Gastrocnemius medialis (tissue), 4 donors: ENCODE data around the gene GNB5. TPM values are rescaled to one million over a fixed set of nuclear protein-coding genes. Genes with fewer than 3 reads are reported as not detected.

ENCODE experiments used
- ATAC-seq, 2 donors: fragments of 150-250 bp; one replicate each; pipeline ENCODE4 v1.9.1; 2016
- DNase-seq, 2 donors: peaks; one replicate each; pipeline ENCODE4 v3.0.0-alpha.2; 2019
- H3K27ac ChIP-seq, 4 donors: fragments of 200-600 bp; sonication (generic); 1 replicate in 1 of 4; 2 replicates in 3 of 4; pipeline ENCODE4 v1.5.1; 2016 to 2018; ENCODE audit warnings: mild to moderate bottlenecking in 2 of 4, moderate library complexity in 1 of 4
- H3K27me3 ChIP-seq, 3 donors: fragments of 200-600 bp; sonication (generic) in 2 of 3; 1 replicate in 1 of 3; 2 replicates in 2 of 3; pipeline versions ENCODE4 v1.5.1 to v1.6.0; 2016 to 2019; ENCODE audit warnings: mild to moderate bottlenecking in 1 of 3, moderate library complexity in 1 of 3
- H3K36me3 ChIP-seq, 2 donors: fragments of 200-600 bp; sonication (generic) in 1 of 2; one replicate each; pipeline ENCODE4 v1.5.1; 2017 to 2018
- H3K4me1 ChIP-seq, 2 donors: fragments of 200-600 bp; sonication (generic) in 1 of 2; one replicate each; pipeline ENCODE4 v1.5.1; 2016 to 2017; ENCODE audit warnings: mild to moderate bottlenecking in 2 of 2
- H3K4me3 ChIP-seq, 4 donors: fragments of 200-600 bp; sonication (generic) in 3 of 4; 1 replicate in 1 of 4; 2 replicates in 3 of 4; pipeline ENCODE4 v1.5.1; 2016 to 2019; ENCODE audit warnings: mild to moderate bottlenecking in 2 of 4
- H3K9me3 ChIP-seq, 3 donors: fragments of 200-600 bp; sonication (generic) in 2 of 3; 1 replicate in 1 of 3; 2 replicates in 2 of 3; pipeline ENCODE4 v1.5.1; 2016 to 2019
- POLR2A ChIP-seq, 2 donors: fragments of 450-650 bp; IDR thresholded peaks; one replicate each; pipeline ENCODE4 v1.6.1; 2017; ENCODE audit warnings: antibody characterized with exemption in 2 of 2, mild to moderate bottlenecking in 2 of 2, moderate library complexity in 2 of 2
- in situ Hi-C, 4 donors: fragments of 200-750 bp; cut with MboI; loops; one replicate each; pipeline versions ENCODE4 v1.15.0 to v1.8.0; 2017; ENCODE audit warnings: low sequenced_read_pairs in 4 of 4
- intact Hi-C: fragments of 100-400 bp; cut with DNase I; formaldehyde crosslinking; loops from one replicate; pipeline ENCODE4 v1.15.1; 2023; ENCODE audit warnings: low total_unique reads
- total RNA-seq, 4 donors: library from RNA; depleted of rRNA; stranded (reverse); fragments of >200 nt; gene quantifications; one replicate each; pipeline versions ENCODE4 v1.1.0 to v1.2.3, GENCODE V29; 2016
- TF ChIP-seq, protein P1 (sequence below), 5 experiments: fragments of 450-650 bp in 3 of 5; fragments of 200-600 bp in 2 of 5; sonication (generic) in 2 of 5; IDR thresholded peaks in 4 of 5; conservative IDR thresholded peaks in 1 of 5; 1 replicate in 4 of 5; 2 replicates in 1 of 5; pipeline ENCODE4 v1.5.1; 2016 to 2019; ENCODE audit warnings: antibody characterized with exemption in 5 of 5, mild to moderate bottlenecking in 3 of 5, moderate library complexity in 3 of 5

The GNB5 gene
- total RNA-seq, 4 donors from 2014 or later = 2.9 to 4.6 (median 3.6) TPM

DNA sequence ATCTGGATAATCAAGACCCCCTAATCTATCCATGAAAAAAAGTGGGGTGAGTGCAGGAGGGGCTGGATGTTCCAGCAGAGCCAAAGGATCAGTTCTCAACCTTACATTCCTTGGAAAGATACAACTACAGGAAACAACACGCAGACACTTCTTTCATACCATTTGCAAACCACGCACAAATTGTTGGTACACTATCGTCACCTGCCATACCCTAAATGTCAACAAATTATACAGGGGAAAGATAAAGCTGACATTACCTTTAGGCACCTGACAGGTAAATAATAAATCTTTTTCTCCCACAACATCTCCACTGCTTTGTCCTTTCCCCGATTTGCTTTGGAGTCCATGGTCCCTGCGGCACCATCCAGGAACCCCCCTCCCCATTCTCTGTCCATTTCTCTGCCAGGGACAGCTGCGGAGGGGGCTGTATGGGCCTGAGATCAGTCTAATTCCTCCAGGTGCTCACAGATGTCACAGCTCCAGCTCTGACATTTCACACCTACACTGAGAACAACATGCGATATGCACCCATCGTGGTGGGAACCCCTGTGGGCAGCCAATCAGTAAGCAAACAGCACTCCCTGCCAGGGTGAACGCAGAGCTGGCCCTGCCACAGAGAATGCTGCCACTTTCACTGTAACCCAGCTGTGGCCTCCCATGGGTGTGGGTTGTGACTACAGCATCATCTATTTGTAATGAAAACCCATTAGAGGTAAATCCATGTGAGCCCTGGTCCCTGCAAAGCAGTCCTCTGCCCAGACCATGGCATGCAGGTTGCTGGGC, 41.0 kb downstream of the GNB5 start:
- in situ Hi-C loops (no loop called here), intact Hi-C loops (no loop called here)
- no peaks in the 10 kb centered on the region for H3K36me3 ChIP-seq
- H3K27me3 ChIP-seq = no peaks in the 10 kb centered on the region
- DNase-seq (no peak), ATAC-seq (no peak)
- TF ChIP-seq, protein P1, sequence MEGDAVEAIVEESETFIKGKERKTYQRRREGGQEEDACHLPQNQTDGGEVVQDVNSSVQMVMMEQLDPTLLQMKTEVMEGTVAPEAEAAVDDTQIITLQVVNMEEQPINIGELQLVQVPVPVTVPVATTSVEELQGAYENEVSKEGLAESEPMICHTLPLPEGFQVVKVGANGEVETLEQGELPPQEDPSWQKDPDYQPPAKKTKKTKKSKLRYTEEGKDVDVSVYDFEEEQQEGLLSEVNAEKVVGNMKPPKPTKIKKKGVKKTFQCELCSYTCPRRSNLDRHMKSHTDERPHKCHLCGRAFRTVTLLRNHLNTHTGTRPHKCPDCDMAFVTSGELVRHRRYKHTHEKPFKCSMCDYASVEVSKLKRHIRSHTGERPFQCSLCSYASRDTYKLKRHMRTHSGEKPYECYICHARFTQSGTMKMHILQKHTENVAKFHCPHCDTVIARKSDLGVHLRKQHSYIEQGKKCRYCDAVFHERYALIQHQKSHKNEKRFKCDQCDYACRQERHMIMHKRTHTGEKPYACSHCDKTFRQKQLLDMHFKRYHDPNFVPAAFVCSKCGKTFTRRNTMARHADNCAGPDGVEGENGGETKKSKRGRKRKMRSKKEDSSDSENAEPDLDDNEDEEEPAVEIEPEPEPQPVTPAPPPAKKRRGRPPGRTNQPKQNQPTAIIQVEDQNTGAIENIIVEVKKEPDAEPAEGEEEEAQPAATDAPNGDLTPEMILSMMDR (IDR thresholded peaks at IDR 0.05 in 4 of 5, conservative IDR thresholded peaks at IDR 0.05 in 1 of 5) = no peak
- TF ChIP-seq POLR2A (IDR thresholded peaks at IDR 0.05) = no peak
- H3K4me1 ChIP-seq = no peaks in the 10 kb centered on the region
- H3K4me3 ChIP-seq = no peak overlapping the region
- no peak overlapping the region for H3K27ac ChIP-seq
- no peaks in the 10 kb centered on the region for H3K9me3 ChIP-seq

DNA sequence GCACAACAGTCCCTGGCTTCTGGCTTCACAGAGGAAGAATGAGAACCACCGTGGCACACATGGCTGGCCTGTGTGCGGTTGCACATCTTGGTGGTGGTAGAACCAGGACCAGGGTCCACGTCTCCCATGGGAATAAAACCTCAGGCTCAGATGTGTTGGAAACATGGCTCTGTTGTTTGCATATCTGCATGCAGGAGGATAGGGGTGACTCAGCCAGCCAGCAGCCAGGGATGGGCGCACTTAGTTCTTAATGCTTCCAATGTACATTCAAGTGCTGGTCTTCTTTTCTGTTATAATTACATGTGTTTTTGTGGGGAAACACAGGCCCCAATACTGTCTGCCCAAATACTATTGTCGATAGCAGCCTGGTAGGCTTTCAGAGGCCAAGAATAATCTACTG, 42.8 kb downstream of the GNB5 start:
- intact Hi-C loops = no loop called here
- Histone ChIP-seq H3K4me1 (no peaks in the 10 kb centered on the region), H3K36me3 (no peaks in the 10 kb centered on the region), H3K27me3 (no peaks in the 10 kb centered on the region), H3K9me3 (no peaks in the 10 kb centered on the region), H3K4me3 (no peak overlapping the region), H3K27ac (no peak overlapping the region)
- TF ChIP-seq POLR2A (IDR thresholded peaks at IDR 0.05) = no peak
- TF ChIP-seq, protein P1 (IDR thresholded peaks at IDR 0.05 in 4 of 5, conservative IDR thresholded peaks at IDR 0.05 in 1 of 5) = no peak
- DNase-seq (no peak), ATAC-seq (no peak)
- in situ Hi-C loops = no loop called here

DNA sequence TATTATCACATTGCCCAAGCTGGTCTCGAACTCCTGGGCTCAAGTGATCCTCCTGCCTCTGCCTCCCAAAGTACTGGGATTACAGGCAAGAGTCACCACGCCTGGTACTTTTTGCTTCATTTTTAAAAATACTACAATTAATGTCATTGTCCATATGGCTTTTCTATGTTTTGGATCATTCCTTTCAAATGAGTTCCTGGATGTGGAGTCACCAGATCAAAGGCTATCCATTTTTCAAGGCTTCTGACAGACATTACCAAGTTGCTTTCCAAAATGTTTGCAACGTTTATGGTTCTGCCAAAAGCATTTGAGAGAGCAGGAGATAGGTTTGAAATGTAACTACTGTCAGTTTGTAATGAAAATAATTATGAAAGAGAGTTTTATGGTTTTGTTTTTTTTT, 44.4 kb downstream of the GNB5 start:
- no peak for TF ChIP-seq POLR2A (IDR thresholded peaks at IDR 0.05)
- Histone ChIP-seq H3K27me3 (no peaks in the 10 kb centered on the region), H3K4me1 (no peaks in the 10 kb centered on the region), H3K36me3 (no peaks in the 10 kb centered on the region), H3K9me3 (no peaks in the 10 kb centered on the region), H3K4me3 (no peak overlapping the region), H3K27ac (no peak overlapping the region)
- DNase-seq = no peak
- intact Hi-C loops (no loop called here), in situ Hi-C loops (no loop called here)
- ATAC-seq = no peak

DNA sequence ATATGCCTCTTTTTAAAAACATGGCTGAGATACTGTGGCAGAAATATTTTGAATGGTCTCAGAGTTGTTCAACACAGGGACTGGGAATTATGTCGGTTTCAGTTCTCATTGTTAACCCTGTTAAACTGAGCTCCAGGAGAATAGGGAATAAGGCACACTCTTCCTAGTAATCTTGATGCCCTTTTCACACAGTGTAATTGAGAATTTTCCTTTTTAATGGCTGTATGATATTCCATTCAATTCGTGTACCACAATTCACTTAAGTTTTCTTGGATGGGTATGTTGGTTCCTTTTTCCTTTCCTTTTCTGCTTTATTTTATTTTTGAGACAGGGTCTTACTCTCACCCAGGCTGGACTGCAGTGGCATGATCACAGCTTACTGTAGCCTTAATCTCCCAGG, 44.9 kb downstream of the GNB5 start:
- no peak for TF ChIP-seq POLR2A (IDR thresholded peaks at IDR 0.05)
- TF ChIP-seq, protein P1 (IDR thresholded peaks at IDR 0.05 in 4 of 5, conservative IDR thresholded peaks at IDR 0.05 in 1 of 5) = no peak
- no peaks in the 10 kb centered on the region for H3K4me1 ChIP-seq

DNA sequence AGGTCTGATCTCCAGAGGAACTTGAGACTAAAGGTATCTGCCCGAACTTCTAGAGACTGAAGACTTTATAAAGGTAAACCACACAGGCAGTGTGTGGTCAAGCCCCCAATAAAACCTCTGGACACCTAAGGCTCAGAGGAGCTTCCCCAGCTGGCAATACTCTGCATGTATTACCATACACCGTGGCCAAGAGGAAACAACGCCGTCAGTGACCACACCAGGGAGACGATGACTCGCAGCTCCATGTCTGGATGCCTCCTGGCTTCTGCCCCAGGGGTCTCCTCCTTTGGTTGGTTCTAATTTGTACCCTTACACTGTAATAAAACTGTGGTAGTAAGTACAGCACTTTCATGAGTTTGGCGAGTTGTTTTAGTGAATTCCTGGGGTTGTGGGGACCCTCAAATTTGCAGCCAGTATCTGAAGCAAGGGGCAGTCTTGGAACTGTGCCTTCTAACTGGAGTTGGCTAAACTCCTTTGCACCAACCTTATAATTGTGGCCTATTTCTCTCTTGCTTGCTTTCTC, 46.5 kb downstream of the GNB5 start:
- no peak for ATAC-seq
- Histone ChIP-seq H3K9me3 (no peaks in the 10 kb centered on the region), H3K27me3 (no peaks in the 10 kb centered on the region), H3K4me1 (peaks cover 0 to 2% of the 10 kb centered on the region in 2 donors), H3K27ac (no peak overlapping the region), H3K4me3 (no peak overlapping the region), H3K36me3 (no peaks in the 10 kb centered on the region)
- TF ChIP-seq POLR2A (IDR thresholded peaks at IDR 0.05) = no peak
- TF ChIP-seq, protein P1 (IDR thresholded peaks at IDR 0.05 in 4 of 5, conservative IDR thresholded peaks at IDR 0.05 in 1 of 5) = no peak
- no peak for DNase-seq
- in situ Hi-C loops (no loop called here), intact Hi-C loops (no loop called here)

More for the DNA sequence above, 44.9 kb downstream of the GNB5 start:
- no peaks in the 10 kb centered on the region for H3K27me3 ChIP-seq
- no peak overlapping the region for H3K27ac ChIP-seq
- no peaks in the 10 kb centered on the region for H3K9me3 ChIP-seq
- no peak overlapping the region for H3K4me3 ChIP-seq
- intact Hi-C loops = no loop called here
- DNase-seq (no peak), ATAC-seq (no peak)
- no peaks in the 10 kb centered on the region for H3K36me3 ChIP-seq
- in situ Hi-C loops = no loop called here
